ENCODE results near the gene SEC22B. TPM values are rescaled to one million over a fixed set of nuclear protein-coding genes. Genes with fewer than 3 reads are reported as not detected.
A peak's percentile ranks its signal among the peaks of the same experiment; 100 is the strongest.

Gene SEC22B
- total and polyA plus RNA-seq, 2 of the 13 experiments (the other 11 are each of a cell fraction or from before 2014, with no cell fraction given), result 14.2 to 29.1 TPM

- TF ChIP-seq THAP7 (CRISPR knock-in tag; IDR thresholded peaks at IDR 0.05) (no peak), ZNF781 (CRISPR knock-in tag; IDR thresholded peaks at IDR 0.05; ENCODE audit: borderline replicate concordance, not compliant biosample characterization) (peak; percentile 61), TFAP4 (IDR thresholded peaks at IDR 0.05; ENCODE audit: borderline replicate concordance, low read depth) (peak; percentile 81), REST (IDR thresholded peaks at IDR 0.05; ENCODE audit: borderline replicate concordance in 1 of 2, low read depth in 1 of 2, low read length in 2 of 2) (0 out of 4 replicates have a peak, but pooled peaks of 1 of the 2 experiments have one; percentile 61), ZNF746 (CRISPR knock-in tag; IDR thresholded peaks at IDR 0.05) (peak; percentile 65), ZBTB49 (CRISPR knock-in tag; IDR thresholded peaks at IDR 0.05; ENCODE audit: borderline replicate concordance) (0 out of 2 replicates have a peak, but pooled peaks have one; percentile 26), MEIS1 (CRISPR knock-in tag; IDR thresholded peaks at IDR 0.05; ENCODE audit: borderline replicate concordance) (0 out of 2 replicates have a peak, but pooled peaks have one; percentile 56), JUN (CRISPR knock-in tag; IDR thresholded peaks at IDR 0.05) (no peak), ARID4A (CRISPR knock-in tag; IDR thresholded peaks at IDR 0.05; ENCODE audit: borderline replicate concordance) (peak; percentile 88), NR1H2 (CRISPR knock-in tag; IDR thresholded peaks at IDR 0.05; ENCODE audit: borderline replicate concordance, low read depth) (no peak), ZNF652 (CRISPR knock-in tag; IDR thresholded peaks at IDR 0.05; ENCODE audit: borderline replicate concordance, low read depth) (peak; percentile 30; the same call in 1 of the 2 replicates), NCOA1 (CRISPR knock-in tag; IDR thresholded peaks at IDR 0.05) (no peak), PBX3 (CRISPR knock-in tag; IDR thresholded peaks at IDR 0.05; ENCODE audit: borderline replicate concordance) (no peak; the same call in 1 of the 2 replicates)
Observed at GRCh38 chr1:120176092-120176855, at the start of gene SEC22B (continued).
